Epithelial cell of esophagus (primary cell): Measurements from ENCODE around the gene FGD4.

Experiments used
- DNase-seq: peaks from one replicate; pipeline ENCODE4 v3.0.0; 2010; ENCODE audit warnings: low read depth
- H3K4me3 ChIP-seq: 2 replicates; pipeline ENCODE4 v1.5.1; 2011; ENCODE audit warnings: mild to moderate bottlenecking, low read length, control low read depth
- TF ChIP-seq, protein P1 (sequence below): IDR thresholded peaks from 2 replicates; pipeline ENCODE4 v1.5.1; 2011; ENCODE audit warnings: low read depth, mild to moderate bottlenecking, low read length, control low read depth, inconsistent platforms; ENCODE audit not compliant: insufficient read depth; ENCODE audit errors: missing control alignments

FGD4 gene

GRCh38 chr12:32466187-32466586 lies 66.8 kb downstream of the FGD4 start:
- TF ChIP-seq, protein P1, sequence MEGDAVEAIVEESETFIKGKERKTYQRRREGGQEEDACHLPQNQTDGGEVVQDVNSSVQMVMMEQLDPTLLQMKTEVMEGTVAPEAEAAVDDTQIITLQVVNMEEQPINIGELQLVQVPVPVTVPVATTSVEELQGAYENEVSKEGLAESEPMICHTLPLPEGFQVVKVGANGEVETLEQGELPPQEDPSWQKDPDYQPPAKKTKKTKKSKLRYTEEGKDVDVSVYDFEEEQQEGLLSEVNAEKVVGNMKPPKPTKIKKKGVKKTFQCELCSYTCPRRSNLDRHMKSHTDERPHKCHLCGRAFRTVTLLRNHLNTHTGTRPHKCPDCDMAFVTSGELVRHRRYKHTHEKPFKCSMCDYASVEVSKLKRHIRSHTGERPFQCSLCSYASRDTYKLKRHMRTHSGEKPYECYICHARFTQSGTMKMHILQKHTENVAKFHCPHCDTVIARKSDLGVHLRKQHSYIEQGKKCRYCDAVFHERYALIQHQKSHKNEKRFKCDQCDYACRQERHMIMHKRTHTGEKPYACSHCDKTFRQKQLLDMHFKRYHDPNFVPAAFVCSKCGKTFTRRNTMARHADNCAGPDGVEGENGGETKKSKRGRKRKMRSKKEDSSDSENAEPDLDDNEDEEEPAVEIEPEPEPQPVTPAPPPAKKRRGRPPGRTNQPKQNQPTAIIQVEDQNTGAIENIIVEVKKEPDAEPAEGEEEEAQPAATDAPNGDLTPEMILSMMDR: no peak
- H3K4me3 ChIP-seq: no peak overlapping the region
- no peak for DNase-seq

DNA sequence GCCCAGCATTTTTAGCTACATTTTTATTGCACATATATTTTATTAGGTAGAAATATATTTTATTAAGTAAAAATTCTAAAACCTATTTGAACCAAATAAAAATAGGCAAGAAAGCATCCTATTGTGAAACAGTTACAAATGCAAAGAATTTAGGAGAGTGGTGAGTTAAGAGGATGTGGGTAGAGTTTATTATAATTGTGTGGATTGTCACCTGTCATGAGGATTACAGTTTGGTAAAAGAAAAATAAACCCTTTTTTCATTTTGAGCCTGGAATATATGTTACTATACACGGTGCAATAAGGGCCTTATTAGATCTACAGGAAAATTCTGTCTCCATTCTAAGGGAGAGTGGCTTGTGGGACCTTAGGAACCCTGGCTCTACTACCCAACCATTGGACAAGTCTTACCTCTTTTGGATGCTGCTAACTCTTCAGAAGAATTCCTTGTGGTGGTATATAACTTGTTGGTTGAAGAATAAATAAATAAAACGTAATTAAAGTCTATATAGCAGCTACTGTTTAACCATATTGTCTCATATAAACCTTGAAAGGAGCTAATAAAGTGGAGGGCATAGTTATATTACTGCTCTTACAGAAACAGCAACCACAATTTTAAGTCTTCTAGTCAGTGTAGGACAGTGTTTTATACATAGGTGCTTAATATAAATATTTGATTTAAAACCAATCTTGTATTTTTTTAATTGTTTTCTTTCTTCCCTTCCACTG lies 67.8 kb downstream of the FGD4 start:
- no peak overlapping the region for H3K4me3 ChIP-seq
- TF ChIP-seq, protein P1: no peak
- DNase-seq: no peak

DNA sequence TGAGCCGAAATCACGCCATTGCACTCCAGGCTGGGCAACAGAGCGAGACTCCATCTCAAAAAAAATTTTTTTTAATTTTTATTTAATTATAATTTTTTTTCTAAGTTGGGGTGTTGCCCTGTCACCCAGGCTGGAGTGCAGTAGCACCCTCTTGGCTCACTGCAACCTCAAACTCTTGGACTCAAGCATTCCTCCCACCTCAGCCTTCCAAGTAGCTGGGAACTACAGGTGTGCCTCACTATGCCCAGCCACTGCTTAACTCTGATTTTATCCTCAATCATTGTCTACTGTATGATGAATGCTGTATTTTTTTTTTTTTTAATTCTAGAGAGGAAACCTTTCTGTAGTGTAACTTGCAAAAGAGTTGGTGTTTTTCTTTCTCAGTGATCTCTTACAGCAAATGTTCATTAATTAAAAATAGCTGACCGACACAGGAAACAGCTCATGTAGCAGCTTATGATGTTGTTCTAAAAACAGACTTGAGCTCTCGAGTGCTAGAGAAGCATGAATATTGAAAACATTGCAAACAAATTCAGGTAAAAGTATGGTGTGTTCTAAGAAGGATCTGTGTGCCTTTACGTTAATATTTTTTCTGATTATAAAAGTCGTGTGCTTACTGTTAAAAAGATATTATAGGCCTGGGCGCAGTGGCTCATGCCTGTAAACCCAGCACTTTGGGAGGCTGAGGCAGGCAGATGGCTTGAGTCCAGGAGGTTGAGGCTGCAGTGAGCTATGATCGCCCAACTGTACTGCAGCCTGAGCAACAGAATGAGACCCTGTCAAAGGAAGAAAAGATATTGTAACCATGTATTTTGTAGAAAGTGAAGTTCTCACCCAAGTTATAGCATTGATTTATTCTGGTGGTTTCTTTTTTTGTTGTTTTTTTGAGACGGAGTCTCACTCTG lies 68.9 kb downstream of the FGD4 start:
- H3K4me3 ChIP-seq: no peak overlapping the region
- TF ChIP-seq, protein P1: no peak
- DNase-seq: no peak

DNA sequence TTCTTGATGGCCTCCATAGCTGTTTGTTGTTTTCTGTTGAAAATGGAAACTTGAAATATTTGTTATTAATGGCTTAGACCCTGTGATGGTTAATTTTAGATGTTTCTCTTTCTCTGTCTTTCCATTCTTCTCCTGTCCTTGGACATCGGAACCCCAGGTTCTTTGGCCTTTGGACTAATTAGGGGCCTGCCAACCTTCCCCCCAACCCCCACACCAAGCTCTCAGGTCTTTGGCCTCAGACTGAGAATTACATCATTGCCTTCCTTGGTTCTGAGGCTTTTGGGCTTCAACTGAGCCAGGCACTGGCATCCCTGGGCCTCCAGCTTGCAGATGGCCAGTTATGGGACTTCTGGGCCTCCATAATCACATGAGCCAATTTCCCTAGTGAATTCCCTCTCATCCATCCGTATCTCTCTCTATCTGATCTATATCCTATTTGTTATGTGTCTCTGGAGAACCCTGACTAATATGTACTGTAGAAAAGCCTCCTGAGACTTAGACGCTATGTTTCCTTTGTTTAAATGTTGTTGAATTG lies 71.6 kb downstream of the FGD4 start:
- TF ChIP-seq, protein P1: no peak
- no peak for DNase-seq
- no peak overlapping the region for H3K4me3 ChIP-seq

DNA sequence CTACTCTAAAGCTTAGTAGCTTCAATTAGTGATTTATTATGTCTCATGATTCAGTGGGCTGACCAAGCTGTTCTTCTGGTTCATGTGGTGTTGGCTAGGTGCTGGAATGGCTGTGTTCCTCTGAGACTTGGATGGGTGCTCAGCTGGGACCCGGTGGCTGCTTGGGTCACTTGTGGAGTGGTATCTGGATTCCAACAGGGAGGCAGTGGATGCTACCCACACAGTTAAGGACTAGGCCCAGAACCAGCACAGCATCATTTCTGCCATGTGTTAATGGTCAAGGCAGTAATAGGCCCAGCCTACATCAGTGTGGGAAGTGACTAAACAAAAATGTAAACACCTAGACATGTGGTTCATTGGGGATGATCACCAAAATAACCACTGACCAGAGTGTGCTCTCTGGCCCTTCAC lies 72.2 kb downstream of the FGD4 start:
- H3K4me3 ChIP-seq: no peak overlapping the region
- TF ChIP-seq, protein P1: no peak
- DNase-seq: no peak

DNA sequence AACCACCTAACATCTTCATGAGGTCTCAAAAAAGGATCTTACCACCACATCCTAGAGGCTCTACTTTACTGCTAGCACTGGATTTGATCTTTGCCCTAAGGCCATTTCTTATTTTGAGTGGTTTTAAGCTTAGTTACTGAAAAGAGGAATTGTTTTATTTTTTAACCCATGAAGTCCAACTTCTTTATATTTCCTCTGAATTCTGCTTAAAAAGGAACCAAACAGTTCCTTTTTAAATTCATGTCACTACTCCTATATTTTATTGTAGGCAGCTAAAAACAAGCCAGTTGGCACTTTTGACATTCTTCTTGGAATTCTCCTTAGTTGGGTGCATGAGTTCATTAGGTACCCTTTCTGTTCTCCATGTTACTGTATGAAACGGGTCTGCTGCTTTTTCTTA lies 76.4 kb downstream of the FGD4 start:
- H3K4me3 ChIP-seq: no peak overlapping the region
- TF ChIP-seq, protein P1: no peak
- no peak for DNase-seq

DNA sequence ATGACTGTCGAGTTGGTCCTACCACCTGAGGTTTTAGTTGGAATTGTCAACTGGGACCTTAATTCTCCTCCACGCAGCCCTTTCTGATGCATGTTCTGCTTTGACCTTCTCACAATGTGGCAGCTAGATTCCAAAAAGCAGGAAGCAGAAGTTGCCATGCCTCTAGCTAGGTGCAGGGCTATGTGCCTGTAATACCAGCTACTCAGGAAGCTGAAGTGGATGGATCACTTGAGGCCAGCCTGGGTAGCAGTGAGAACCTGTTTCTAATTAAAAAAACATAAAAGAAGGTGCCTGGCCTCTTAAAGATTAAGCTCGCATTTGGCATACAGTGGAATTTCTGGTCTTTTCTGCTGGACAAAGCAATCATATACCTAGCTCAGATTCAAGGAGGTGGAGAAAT lies 77.1 kb downstream of the FGD4 start:
- TF ChIP-seq, protein P1: no peak

More for the DNA sequence above, 77.1 kb downstream of the FGD4 start:
- no peak overlapping the region for H3K4me3 ChIP-seq
- DNase-seq: peak; percentile 16
